Measurements from ENCODE around the gene INIP.

GRCh38 chr9:112728401-112728800 is 10.5 kb upstream of the INIP start:
- TF ChIP-seq CTCF (IDR thresholded peaks at IDR 0.05; ENCODE audit: borderline replicate concordance, extremely low read depth, low read length, poor library complexity, severe bottlenecking) (no peak), EZH2 (IDR thresholded peaks at IDR 0.05; ENCODE audit: borderline replicate concordance, low read depth, low read length, severe bottlenecking) (no peak)

Data from DND-41 (cell line).